Panc1 (cell line): ENCODE results near the gene SOX12.

Source experiments
- POLR2AphosphoS5 ChIP-seq: IDR thresholded peaks from 2 replicates; pipeline ENCODE4 v1.6.1; 2012; ENCODE audit warnings: mild to moderate bottlenecking, low read depth, low read length, moderate library complexity
- SIN3A ChIP-seq: IDR thresholded peaks from 2 replicates; pipeline ENCODE4 v1.6.1; 2012; ENCODE audit warnings: low read depth, mild to moderate bottlenecking, low read length, moderate library complexity, borderline replicate concordance; ENCODE audit not compliant: insufficient read depth
- TCF7L2 ChIP-seq: IDR thresholded peaks from 2 replicates; pipeline ENCODE4 v1.6.1; 2011; ENCODE audit warnings: mild to moderate bottlenecking, low read depth, low read length, inconsistent platforms
- TF ChIP-seq, protein P1 (sequence below): fragments of 450-650 bp; IDR thresholded peaks from 2 replicates; pipeline ENCODE4 v1.5.1; 2017; ENCODE audit warnings: mild to moderate bottlenecking
- TF ChIP-seq, protein P2 (sequence below), 2 experiments: IDR thresholded peaks; 2 replicates each; pipeline ENCODE4 v1.6.1; 2011 to 2012; ENCODE audit warnings: low read depth in 2 of 2, control low read depth in 1 of 2, low read length in 1 of 2, mild to moderate bottlenecking in 1 of 2, moderate library complexity in 1 of 2; ENCODE audit not compliant: insufficient read depth in 1 of 2

GRCh38 chr20:316316-317068, 8.9 kb upstream of the SOX12 start:
- TF ChIP-seq POLR2AphosphoS5 (no peak), TCF7L2 (no peak), SIN3A (no peak)
- TF ChIP-seq, protein P1, sequence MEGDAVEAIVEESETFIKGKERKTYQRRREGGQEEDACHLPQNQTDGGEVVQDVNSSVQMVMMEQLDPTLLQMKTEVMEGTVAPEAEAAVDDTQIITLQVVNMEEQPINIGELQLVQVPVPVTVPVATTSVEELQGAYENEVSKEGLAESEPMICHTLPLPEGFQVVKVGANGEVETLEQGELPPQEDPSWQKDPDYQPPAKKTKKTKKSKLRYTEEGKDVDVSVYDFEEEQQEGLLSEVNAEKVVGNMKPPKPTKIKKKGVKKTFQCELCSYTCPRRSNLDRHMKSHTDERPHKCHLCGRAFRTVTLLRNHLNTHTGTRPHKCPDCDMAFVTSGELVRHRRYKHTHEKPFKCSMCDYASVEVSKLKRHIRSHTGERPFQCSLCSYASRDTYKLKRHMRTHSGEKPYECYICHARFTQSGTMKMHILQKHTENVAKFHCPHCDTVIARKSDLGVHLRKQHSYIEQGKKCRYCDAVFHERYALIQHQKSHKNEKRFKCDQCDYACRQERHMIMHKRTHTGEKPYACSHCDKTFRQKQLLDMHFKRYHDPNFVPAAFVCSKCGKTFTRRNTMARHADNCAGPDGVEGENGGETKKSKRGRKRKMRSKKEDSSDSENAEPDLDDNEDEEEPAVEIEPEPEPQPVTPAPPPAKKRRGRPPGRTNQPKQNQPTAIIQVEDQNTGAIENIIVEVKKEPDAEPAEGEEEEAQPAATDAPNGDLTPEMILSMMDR = no peak
- TF ChIP-seq, protein P2, sequence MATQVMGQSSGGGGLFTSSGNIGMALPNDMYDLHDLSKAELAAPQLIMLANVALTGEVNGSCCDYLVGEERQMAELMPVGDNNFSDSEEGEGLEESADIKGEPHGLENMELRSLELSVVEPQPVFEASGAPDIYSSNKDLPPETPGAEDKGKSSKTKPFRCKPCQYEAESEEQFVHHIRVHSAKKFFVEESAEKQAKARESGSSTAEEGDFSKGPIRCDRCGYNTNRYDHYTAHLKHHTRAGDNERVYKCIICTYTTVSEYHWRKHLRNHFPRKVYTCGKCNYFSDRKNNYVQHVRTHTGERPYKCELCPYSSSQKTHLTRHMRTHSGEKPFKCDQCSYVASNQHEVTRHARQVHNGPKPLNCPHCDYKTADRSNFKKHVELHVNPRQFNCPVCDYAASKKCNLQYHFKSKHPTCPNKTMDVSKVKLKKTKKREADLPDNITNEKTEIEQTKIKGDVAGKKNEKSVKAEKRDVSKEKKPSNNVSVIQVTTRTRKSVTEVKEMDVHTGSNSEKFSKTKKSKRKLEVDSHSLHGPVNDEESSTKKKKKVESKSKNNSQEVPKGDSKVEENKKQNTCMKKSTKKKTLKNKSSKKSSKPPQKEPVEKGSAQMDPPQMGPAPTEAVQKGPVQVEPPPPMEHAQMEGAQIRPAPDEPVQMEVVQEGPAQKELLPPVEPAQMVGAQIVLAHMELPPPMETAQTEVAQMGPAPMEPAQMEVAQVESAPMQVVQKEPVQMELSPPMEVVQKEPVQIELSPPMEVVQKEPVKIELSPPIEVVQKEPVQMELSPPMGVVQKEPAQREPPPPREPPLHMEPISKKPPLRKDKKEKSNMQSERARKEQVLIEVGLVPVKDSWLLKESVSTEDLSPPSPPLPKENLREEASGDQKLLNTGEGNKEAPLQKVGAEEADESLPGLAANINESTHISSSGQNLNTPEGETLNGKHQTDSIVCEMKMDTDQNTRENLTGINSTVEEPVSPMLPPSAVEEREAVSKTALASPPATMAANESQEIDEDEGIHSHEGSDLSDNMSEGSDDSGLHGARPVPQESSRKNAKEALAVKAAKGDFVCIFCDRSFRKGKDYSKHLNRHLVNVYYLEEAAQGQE (IDR thresholded peaks at IDR 0.05; ENCODE audit: insufficient read depth in 1 of 2, low read depth in 2 of 2, low read length in 1 of 2) = no peak
